HG03521 (cell line): ENCODE measurements around the gene NUFIP1.
A peak's percentile ranks its signal among the peaks of the same experiment; 100 is the strongest.
"Not testable (repeated sequence)": the region's sequence is repeated elsewhere in the genome, so short reads cannot be mapped to it uniquely, and the experiment has no call there.

Experiments used
- ATAC-seq: cut with Tn5 transposase; IDR thresholded peaks from one replicate; pipeline ENCODE4 v1.9.1; 2021; ENCODE audit warnings: mild to moderate bottlenecking, moderate library complexity; ENCODE audit not compliant: unreplicated experiment

Gene NUFIP1

GRCh38 chr13:44989071-44989889 lies at the start of gene NUFIP1, which contains the start of gene GPALPP1:
NUFIP1 (minus strand) TSS chr13:44989471; CDS start chr13:44989436, 35 bp downstream.
GPALPP1 (plus strand) TSS chr13:44989538; CDS start chr13:44989655, 117 bp downstream.
- ATAC-seq = peak; percentile 95

- ATAC-seq = no peak
These were observed 46.9 kb upstream of the NUFIP1 start for GRCh38 chr13:45036206-45036605.

- no peak for ATAC-seq
These were observed 45.1 kb upstream of the NUFIP1 start for GRCh38 chr13:45034342-45034741.

GRCh38 chr13:45024847-45025246 lies 35.6 kb upstream of the NUFIP1 start:
- ATAC-seq = no peak

DNA sequence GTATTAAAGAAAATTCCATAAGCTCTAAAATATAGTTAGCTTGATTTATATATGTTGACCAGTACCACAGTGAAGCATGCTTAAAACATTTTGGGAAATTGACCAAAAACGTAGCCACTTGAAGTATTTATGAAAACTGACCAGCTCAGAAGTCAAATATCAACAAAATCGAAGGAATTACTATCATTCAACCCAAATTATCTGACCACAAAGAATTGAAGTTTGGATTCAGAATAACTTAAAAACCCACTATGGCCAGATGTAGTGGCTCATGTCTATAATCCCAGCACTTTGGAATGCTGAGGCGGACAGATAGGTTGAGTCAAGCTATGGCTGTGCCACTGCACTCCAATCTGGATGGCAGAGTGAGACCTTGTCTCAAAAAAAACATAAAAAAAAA lies 32.0 kb upstream of the NUFIP1 start:
- ATAC-seq = no peak

GRCh38 chr13:45019981-45020380 lies 30.7 kb upstream of the NUFIP1 start:
- not testable (repeated sequence) for ATAC-seq

GRCh38 chr13:45016792-45017425 lies 27.6 kb upstream of the NUFIP1 start:
- no peak for ATAC-seq

DNA sequence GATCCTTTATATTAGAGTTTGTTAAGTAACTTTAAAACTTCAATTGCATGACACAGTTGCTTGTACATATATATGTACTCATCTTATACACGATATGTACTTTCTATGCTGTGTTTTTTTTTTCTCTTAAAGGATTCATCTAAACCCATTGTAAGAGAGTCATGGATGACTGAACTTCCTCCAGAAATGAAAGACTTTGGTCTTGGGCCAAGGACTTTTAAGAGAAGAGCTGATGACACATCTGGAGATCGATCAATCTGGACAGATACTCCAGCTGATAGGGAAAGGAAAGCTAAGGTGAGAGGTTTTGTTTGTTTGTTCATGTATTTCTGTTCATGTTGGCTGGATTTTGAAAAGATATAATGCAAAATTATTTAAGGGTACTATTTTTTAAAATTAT lies 26.0 kb upstream of the NUFIP1 start:
- no peak for ATAC-seq

GRCh38 chr13:45011198-45011597 lies 21.9 kb upstream of the NUFIP1 start:
- no peak for ATAC-seq

GRCh38 chr13:45007823-45008222 lies 18.6 kb upstream of the NUFIP1 start:
- no peak for ATAC-seq

- no peak for ATAC-seq
These were observed 18.0 kb upstream of the NUFIP1 start for GRCh38 chr13:45007225-45007624.

DNA sequence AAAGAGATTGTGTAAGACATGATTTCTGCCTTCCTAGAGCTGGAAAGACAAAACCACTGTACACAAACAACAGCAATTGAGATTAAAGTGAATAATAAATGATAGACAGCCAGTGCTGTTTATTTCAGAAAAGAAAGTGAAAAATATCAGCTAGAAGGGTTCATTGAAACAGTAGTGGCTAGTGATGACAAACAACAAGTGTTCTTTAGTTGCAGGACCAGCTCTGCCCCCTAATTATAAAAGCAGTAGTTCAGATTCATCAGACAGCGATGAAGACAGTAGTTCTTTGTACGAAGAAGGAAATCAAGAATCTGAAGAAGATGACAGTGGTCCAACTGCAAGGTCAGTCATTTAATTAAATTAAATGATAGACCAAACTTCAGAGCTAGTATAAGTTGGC lies 14.8 kb upstream of the NUFIP1 start:
- no peak for ATAC-seq

DNA sequence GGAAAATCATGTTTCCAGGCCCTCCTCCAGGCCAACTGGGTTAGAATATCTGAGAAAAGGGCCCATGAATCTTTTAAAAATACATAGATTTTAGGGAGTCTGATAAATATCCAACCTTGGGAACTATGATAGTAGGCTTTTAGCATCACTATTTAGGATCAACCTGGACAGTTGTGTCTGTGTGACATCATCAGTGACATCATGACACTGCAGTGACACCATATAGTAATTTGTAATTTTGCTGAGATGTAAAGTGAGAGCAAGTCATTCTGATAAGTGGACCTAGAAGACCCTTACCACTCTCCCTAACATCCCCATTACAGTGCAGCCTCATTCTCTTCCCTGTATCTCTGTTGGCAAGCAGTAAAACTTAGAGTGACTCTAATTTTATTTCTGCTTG lies 14.1 kb upstream of the NUFIP1 start:
- ATAC-seq = no peak

DNA sequence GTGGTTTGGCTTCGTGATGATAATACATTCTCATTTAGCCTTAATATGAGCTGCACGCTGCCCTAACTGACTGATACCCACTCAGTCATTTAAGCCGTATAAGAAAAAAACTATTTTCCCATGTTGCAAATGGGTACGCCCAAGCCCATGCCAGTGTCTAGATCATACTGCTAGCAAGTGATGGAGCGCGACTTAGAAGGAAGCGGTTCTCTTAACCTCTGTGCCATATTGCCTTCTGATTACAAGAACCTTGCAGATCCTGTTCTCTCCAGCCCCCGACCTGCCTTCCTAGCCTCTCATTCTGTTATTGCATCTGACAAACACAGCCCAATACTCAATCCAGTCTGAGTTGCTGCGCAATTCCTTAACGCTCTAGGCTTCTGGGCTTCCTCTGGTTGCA lies 670 bp upstream of the NUFIP1 start:
- peak; percentile 6 for ATAC-seq

GRCh38 chr13:44978328-44978727 lies 10.9 kb downstream of the NUFIP1 start:
- ATAC-seq = no peak

- ATAC-seq = no peak
These were observed 12.2 kb downstream of the NUFIP1 start for GRCh38 chr13:44976949-44977583.

DNA sequence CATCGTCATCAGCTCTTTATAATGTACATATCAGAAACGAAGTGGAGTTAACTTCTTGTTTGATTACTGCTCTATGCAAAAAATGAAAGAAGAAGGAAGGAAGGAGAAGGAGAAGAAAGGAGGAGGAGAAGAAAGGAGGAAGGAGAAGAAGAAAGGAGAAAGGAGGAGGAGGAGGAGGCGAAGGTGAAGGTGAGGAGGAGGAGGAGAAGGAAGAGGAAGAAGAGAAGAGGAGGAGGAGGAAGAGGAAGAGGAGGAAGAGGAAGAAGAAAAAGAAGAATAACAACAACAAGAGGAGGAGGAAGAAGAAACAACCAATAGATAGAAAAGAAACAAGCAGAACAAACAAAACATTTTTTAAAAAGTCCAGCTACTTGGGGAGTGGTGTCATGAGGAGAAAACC lies 13.1 kb downstream of the NUFIP1 start:
- no peak for ATAC-seq

DNA sequence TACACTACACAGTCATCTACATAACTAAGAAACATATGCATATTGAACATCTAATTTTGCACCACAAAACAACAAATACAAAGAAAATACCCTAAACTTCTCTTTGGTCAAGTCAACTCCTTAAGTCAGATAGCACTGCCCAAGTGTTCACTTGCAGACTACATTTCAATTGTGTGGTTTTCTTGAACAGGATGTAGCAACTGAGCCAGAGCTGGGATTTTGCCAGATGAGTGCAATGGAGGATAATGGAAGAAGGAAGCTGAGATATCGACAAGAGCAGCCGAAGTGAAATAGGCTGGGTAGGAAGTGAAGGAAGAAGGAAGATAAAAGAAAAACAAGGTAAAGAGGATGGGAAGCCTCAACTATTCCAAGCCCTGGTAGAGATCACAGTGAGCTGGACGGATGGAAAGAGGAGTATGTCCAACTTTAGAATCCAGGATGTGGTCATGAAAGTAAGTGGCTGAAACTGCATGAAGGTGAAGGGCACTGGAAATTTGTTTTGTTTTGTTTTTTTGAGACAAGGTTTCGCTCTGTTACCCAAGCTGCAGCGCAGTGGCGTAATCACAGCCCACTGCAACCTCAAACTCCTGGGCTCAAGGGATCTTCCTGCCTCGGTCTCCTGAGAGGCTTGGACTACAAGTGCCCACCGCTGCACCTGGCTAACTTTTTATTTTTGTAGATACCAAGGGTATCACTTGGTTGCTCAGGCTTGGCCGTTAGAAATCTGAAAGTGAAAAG lies 15.0 kb downstream of the NUFIP1 start:
- no peak for ATAC-seq

DNA sequence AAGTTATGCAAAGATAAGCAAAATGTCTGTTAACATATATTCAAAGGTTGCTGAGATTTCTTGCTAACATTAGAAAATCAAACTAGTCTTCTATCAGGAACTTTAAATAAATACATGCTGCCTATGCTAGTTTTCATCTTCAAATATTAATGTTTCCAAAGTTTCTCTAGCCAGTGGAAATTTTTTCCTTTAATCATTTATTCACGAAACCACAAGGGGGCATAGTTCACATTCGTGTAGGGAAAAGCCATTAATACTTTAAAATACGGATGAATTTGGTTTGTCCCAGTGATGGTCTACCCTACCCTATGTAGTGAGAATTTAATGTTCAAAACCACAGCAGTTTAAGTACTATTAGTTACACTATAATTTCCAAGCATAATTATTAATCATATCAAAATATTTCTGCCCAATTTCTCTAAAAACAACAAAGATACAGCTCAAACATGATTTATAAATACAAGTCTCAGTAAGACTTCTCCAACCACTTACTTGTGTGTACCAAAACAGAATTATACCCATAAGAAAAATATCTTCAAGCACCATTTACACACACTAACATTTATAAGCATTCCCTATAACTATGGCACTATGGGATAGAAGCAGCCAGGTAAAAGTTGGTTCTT lies 16.2 kb downstream of the NUFIP1 start:
- no peak for ATAC-seq

- ATAC-seq = no peak
These were observed 17.3 kb downstream of the NUFIP1 start for GRCh38 chr13:44971656-44972595.
